ENCODE results near the gene ATG3. TPM values are rescaled to one million over a fixed set of nuclear protein-coding genes. Genes with fewer than 3 reads are reported as not detected.

The ATG3 gene
- total RNA-seq, 1 experiment from 2014 or later: 59.3 TPM

GRCh38 chr3:112512320-112512719 is 49.4 kb downstream of the ATG3 start:
- TF ChIP-seq CTCF (conservative IDR thresholded peaks at IDR 0.05): no peak
- Histone ChIP-seq H3T11ph (ENCODE audit: low read length) (no peak overlapping the region), H3K27ac (ENCODE audit: insufficient read length, low read depth, low read length) (no peak overlapping the region), H3K4me1 (ENCODE audit: insufficient read depth, low read length) (no peaks in the 10 kb centered on the region; the same call in 1 of the 2 replicates), H3K4me2 (ENCODE audit: insufficient read depth, insufficient read length, low read length) (no peak overlapping the region), H2BK12ac (ENCODE audit: insufficient read length, low read depth, low read length) (no peak overlapping the region), H4K5ac (ENCODE audit: insufficient read length, low read depth, low read length) (no peak overlapping the region), H3K9ac (ENCODE audit: extremely low read depth, insufficient read length, low read length) (no peak overlapping the region), H2AK5ac (ENCODE audit: insufficient read length, low read length) (no peak overlapping the region), H2BK20ac (ENCODE audit: low read depth, low read length, poor library complexity, severe bottlenecking) (no peak overlapping the region), H3K18ac (ENCODE audit: insufficient read length, low read depth, low read length) (no peak overlapping the region), H3K14ac (ENCODE audit: insufficient read depth, low read length) (no peak overlapping the region), H3K79me2 (ENCODE audit: insufficient read depth, low read length) (no peaks in the 10 kb centered on the region), H3K4ac (ENCODE audit: low read depth, low read length) (no peak overlapping the region), H4K20me1 (ENCODE audit: control insufficient read depth, insufficient read depth, insufficient read length) (no peaks in the 10 kb centered on the region), H2BK5ac (ENCODE audit: insufficient read length, low read length) (no peak overlapping the region), H3K27me3 (ENCODE audit: insufficient read depth, low read length) (no peaks in the 10 kb centered on the region), H3K23me2 (ENCODE audit: insufficient read length, low read depth, low read length, poor library complexity, severe bottlenecking) (no peaks in the 10 kb centered on the region), H4K91ac (ENCODE audit: insufficient read length, low read depth, low read length) (no peak overlapping the region), H4K8ac (replicated peaks; ENCODE audit: insufficient read length, low read depth, low read length) (no peak overlapping the region), H2AFZ (ENCODE audit: low read length) (no peak overlapping the region), H2BK15ac (ENCODE audit: low read depth, low read length) (no peak overlapping the region), H3K23ac (ENCODE audit: insufficient read length, low read depth, low read length) (no peak overlapping the region), H3K79me1 (ENCODE audit: insufficient read depth, low read depth, low read length, poor library complexity, severe bottlenecking) (no peaks in the 10 kb centered on the region), H2BK120ac (ENCODE audit: low read depth, low read length, poor library complexity, severe bottlenecking) (no peak overlapping the region), H3K9me3 (ENCODE audit: control insufficient read depth, low read depth, low read length) (peaks cover 5% of the 10 kb centered on the region), H3K56ac (ENCODE audit: insufficient read length, low read depth, low read length) (no peak overlapping the region)
- no peaks in the 10 kb centered on the region for H3K27me3 Mint-ChIP-seq (ENCODE audit: low read depth)
- peaks cover 55 to 70% of the 10 kb centered on the region in 2 experiments for H3K9me3 Mint-ChIP-seq
- H3K36me3 Mint-ChIP-seq (ENCODE audit: insufficient read depth in 1 of 3, low read depth in 3 of 3): peaks cover 23 to 49% (median 41%) of the 10 kb centered on the region in 3 experiments
- no peak for DNase-seq
- H3K4me3 Mint-ChIP-seq: no peak overlapping the region
- H3K27ac Mint-ChIP-seq: no peak overlapping the region
- no peaks in the 10 kb centered on the region for H3K4me1 Mint-ChIP-seq

Measured in H9 (cell line).